ENCODE results near the gene SF3B5. TPM values are rescaled to one million over a fixed set of nuclear protein-coding genes. Genes with fewer than 3 reads are reported as not detected.
A peak's percentile ranks its signal among the peaks of the same experiment; 100 is the strongest.

SF3B5 gene
- polyA plus RNA-seq, 1 donor (not counting 4 experiments of a cell fraction or from before 2014, with no cell fraction given) = 199 TPM

- DNase-seq (ENCODE audit: low read depth, low spot score) = peak; percentile 21
- dilution Hi-C loops (cut with MboI; ENCODE audit: extremely low pct_ligation_motif_present, low sequenced_read_pairs) = no loop called here
Observed at GRCh38 chr6:144131248-144131709, 35.9 kb upstream of the SF3B5 start.

GRCh38 chr6:144129469-144129868, 34.1 kb upstream of the SF3B5 start:
- TF ChIP-seq CTCF (optimal IDR thresholded peaks at IDR 0.05 in 1 of 3, IDR thresholded peaks at IDR 0.05 in 1 of 3, conservative IDR thresholded peaks at IDR 0.05 in 1 of 3; ENCODE audit: extremely low read depth in 1 of 3, insufficient read depth in 2 of 3, low read length in 3 of 3) = no peak
- TF ChIP-seq EZH2 (IDR thresholded peaks at IDR 0.05; ENCODE audit: low read length) = no peak
- no peak for FAIRE-seq
- Histone ChIP-seq H3K4me2 (ENCODE audit: control insufficient read depth, extremely low read depth, insufficient read depth, low read depth, low read length) (no peak overlapping the region), H3K4me3 (ENCODE audit: control insufficient read depth in 2 of 3, extremely low read depth in 1 of 3, insufficient read depth in 2 of 3, low read depth in 1 of 3, low read length in 3 of 3) (no peak overlapping the region), H3K36me3 (ENCODE audit: control insufficient read depth in 2 of 2, extremely low read depth in 1 of 2, insufficient read depth in 2 of 2, low read length in 2 of 2) (no peaks in the 10 kb centered on the region), H3K9me3 (ENCODE audit: control insufficient read depth, low read depth, low read length) (no peaks in the 10 kb centered on the region), H3K9ac (ENCODE audit: control insufficient read depth, extremely low read depth, insufficient read depth, low read length) (no peak overlapping the region), H3K27ac (ENCODE audit: control insufficient read depth, insufficient read depth, low read length) (no peak overlapping the region), H3K4me1 (ENCODE audit: control insufficient read depth, extremely low read depth, insufficient read depth, low read length) (peaks cover 8% of the 10 kb centered on the region), H2AFZ (ENCODE audit: control insufficient read depth, low read length) (no peak overlapping the region), H3K79me2 (ENCODE audit: control insufficient read depth, insufficient read depth, low read length) (no peaks in the 10 kb centered on the region), H3K27me3 (ENCODE audit: control insufficient read depth, extremely low read depth, insufficient read depth, low read length) (no peaks in the 10 kb centered on the region), H3K9me1 (ENCODE audit: control insufficient read depth, extremely low read depth, insufficient read depth, low read length) (no peaks in the 10 kb centered on the region), H4K20me1 (ENCODE audit: control insufficient read depth, extremely low read depth, insufficient read depth, low read length) (no peaks in the 10 kb centered on the region)
- DNase-seq (ENCODE audit: low read depth, low spot score) = no peak
- dilution Hi-C loops (cut with MboI; ENCODE audit: extremely low pct_ligation_motif_present, low sequenced_read_pairs) = no loop called here

More at GRCh38 chr6:144131248-144131709, 35.9 kb upstream of the SF3B5 start:
- H2AFZ ChIP-seq (ENCODE audit: control insufficient read depth, low read length) = no peak overlapping the region
- no peaks in the 10 kb centered on the region for H3K27me3 ChIP-seq (ENCODE audit: control insufficient read depth, extremely low read depth, insufficient read depth, low read length)
- peak overlapping the region; percentile 16 for H3K27ac ChIP-seq (ENCODE audit: control insufficient read depth, insufficient read depth, low read length)
- H3K9ac ChIP-seq (ENCODE audit: control insufficient read depth, extremely low read depth, insufficient read depth, low read length) = no peak overlapping the region
- peaks cover 8% of the 10 kb centered on the region for H3K4me1 ChIP-seq (ENCODE audit: control insufficient read depth, extremely low read depth, insufficient read depth, low read length)
- no peaks in the 10 kb centered on the region for H3K79me2 ChIP-seq (ENCODE audit: control insufficient read depth, insufficient read depth, low read length)
- H3K36me3 ChIP-seq (ENCODE audit: control insufficient read depth in 2 of 2, extremely low read depth in 1 of 2, insufficient read depth in 2 of 2, low read length in 2 of 2) = no peaks in the 10 kb centered on the region
- H4K20me1 ChIP-seq (ENCODE audit: control insufficient read depth, extremely low read depth, insufficient read depth, low read length) = no peaks in the 10 kb centered on the region
- peak overlapping the region; percentile 39 for H3K4me2 ChIP-seq (ENCODE audit: control insufficient read depth, extremely low read depth, insufficient read depth, low read depth, low read length)
- no peak for FAIRE-seq
- no peaks in the 10 kb centered on the region for H3K9me3 ChIP-seq (ENCODE audit: control insufficient read depth, low read depth, low read length)
- peak overlapping the region in 1 of 3 experiments; percentile 9 for H3K4me3 ChIP-seq (ENCODE audit: control insufficient read depth in 2 of 3, extremely low read depth in 1 of 3, insufficient read depth in 2 of 3, low read depth in 1 of 3, low read length in 3 of 3)
- no peaks in the 10 kb centered on the region for H3K9me1 ChIP-seq (ENCODE audit: control insufficient read depth, extremely low read depth, insufficient read depth, low read length)
- TF ChIP-seq CTCF (optimal IDR thresholded peaks at IDR 0.05 in 1 of 3, IDR thresholded peaks at IDR 0.05 in 1 of 3, conservative IDR thresholded peaks at IDR 0.05 in 1 of 3; ENCODE audit: extremely low read depth in 1 of 3, insufficient read depth in 2 of 3, low read length in 3 of 3) = no peak
- TF ChIP-seq EZH2 (IDR thresholded peaks at IDR 0.05; ENCODE audit: low read length) = no peak

All from keratinocyte (primary cell).